Activated naive CD8-positive, alpha-beta T cell treated with anti-CD3 and anti-CD28 coated beads, Interleukin-2, amount 10 ng/mL, durations not matched to agents 7 days and 5 days (primary cell): ENCODE data around the gene SLC2A1. TPM values are rescaled to one million over a fixed set of nuclear protein-coding genes. Genes with fewer than 3 reads are reported as not detected.

Experiments
- ATAC-seq: fragments of 150-1000 bp; cut with Tn5 transposase; one replicate; pipeline ENCODE4 v1.10.0; 2021; ENCODE audit warnings: low read depth, moderate library complexity
- POLR2A ChIA-PET: fragments of 350-600 bp; sonication (Branson Sonifier 250); formaldehyde crosslinking; loops from one replicate; lab custom pipeline; 2021; ENCODE audit warnings: antibody characterized with exemption; lab: Charles Lee
- DNase-seq: peaks from one replicate; pipeline ENCODE4 v3.0.0; 2021
- H3K27ac Mint-ChIP-seq: one replicate; pipeline ENCODE4 v1.8.0; 2022; ENCODE audit warnings: mild to moderate bottlenecking, mixed read lengths
- H3K27me3 Mint-ChIP-seq: one replicate; pipeline ENCODE4 v1.8.0; 2022; ENCODE audit warnings: mild to moderate bottlenecking, moderate library complexity, mixed read lengths
- H3K36me3 Mint-ChIP-seq: one replicate; pipeline ENCODE4 v1.8.0; 2021; ENCODE audit warnings: mild to moderate bottlenecking, mixed read lengths
- H3K4me1 Mint-ChIP-seq: one replicate; pipeline ENCODE4 v1.8.0; 2021; ENCODE audit warnings: mixed read lengths
- H3K4me3 Mint-ChIP-seq: one replicate; pipeline ENCODE4 v1.8.0; 2022; ENCODE audit warnings: mild to moderate bottlenecking, moderate library complexity, mixed read lengths
- H3K9me3 Mint-ChIP-seq: one replicate; pipeline ENCODE4 v1.8.0; 2021; ENCODE audit warnings: mixed read lengths
- total RNA-seq, 2 experiments: library from RNA; stranded (reverse); gene quantifications; one replicate each; pipeline ENCODE4 v1.2.3, GENCODE V29; 2021

Gene SLC2A1
- total RNA-seq, 2 experiments from 2014 or later: 80.8 to 82.3 TPM

GRCh38 chr1:42940851-42941639 is 17.6 kb downstream of the SLC2A1 start:
- Mint-ChIP-seq H3K36me3 (peaks cover 47% of the 10 kb centered on the region), H3K9me3 (no peaks in the 10 kb centered on the region), H3K4me3 (peak overlapping the region; percentile 57), H3K27ac (peak overlapping the region; percentile 80), H3K27me3 (no peaks in the 10 kb centered on the region), H3K4me1 (peaks cover 89% of the 10 kb centered on the region)
- DNase-seq: no peak
- POLR2A ChIA-PET: interaction anchor here (0.9 to 4.5 kb wide), 4 partner anchors 9 to 259 kb away, joined by 3 to 33 read pairs (median 10); partner anchors contain the start of genes C1orf50 and YBX1
- no peak for ATAC-seq

GRCh38 chr1:42938645-42939615 is 19.7 kb downstream of the SLC2A1 start:
- H3K4me3 Mint-ChIP-seq: peak overlapping the region; percentile 19
- DNase-seq (no peak), ATAC-seq (no peak)
- H3K27ac Mint-ChIP-seq: peak overlapping the region; percentile 82
- POLR2A ChIA-PET: interaction anchor here (1.0 to 5.2 kb wide), 3 partner anchors 12 to 21 kb away, joined by 3 to 35 read pairs (median 10); no protein-coding TSS in a partner anchor
- H3K27me3 Mint-ChIP-seq: no peaks in the 10 kb centered on the region
- peaks cover 40% of the 10 kb centered on the region for H3K36me3 Mint-ChIP-seq
- no peaks in the 10 kb centered on the region for H3K9me3 Mint-ChIP-seq
- H3K4me1 Mint-ChIP-seq: peaks cover 87% of the 10 kb centered on the region

- Mint-ChIP-seq H3K9me3 (no peaks in the 10 kb centered on the region), H3K4me3 (peak overlapping the region; percentile 19), H3K27me3 (no peaks in the 10 kb centered on the region), H3K27ac (peak overlapping the region; percentile 82), H3K4me1 (peaks cover 87% of the 10 kb centered on the region), H3K36me3 (peaks cover 39% of the 10 kb centered on the region)
- POLR2A ChIA-PET: interaction anchor here (1.0 to 5.2 kb wide), 3 partner anchors 13 to 22 kb away, joined by 3 to 35 read pairs (median 10); no protein-coding TSS in a partner anchor
- ATAC-seq (peak; percentile 57), DNase-seq (no peak)
Observed at GRCh38 chr1:42937836-42938644, 20.6 kb downstream of the SLC2A1 start.

- DNase-seq (peak; percentile 23), ATAC-seq (no peak)
- POLR2A ChIA-PET: interaction anchor here (1.0 to 5.2 kb wide), 4 partner anchors 13 to 22 kb away, joined by 3 to 35 read pairs (median 8); no protein-coding TSS in a partner anchor
- peak overlapping the region; percentile 80 for H3K27ac Mint-ChIP-seq
- H3K9me3 Mint-ChIP-seq: no peaks in the 10 kb centered on the region
- H3K4me1 Mint-ChIP-seq: peaks cover 87% of the 10 kb centered on the region
- no peaks in the 10 kb centered on the region for H3K27me3 Mint-ChIP-seq
- H3K36me3 Mint-ChIP-seq: peaks cover 35% of the 10 kb centered on the region
- peak overlapping the region; percentile 17 for H3K4me3 Mint-ChIP-seq
Observed at GRCh38 chr1:42937141-42937696, 21.4 kb downstream of the SLC2A1 start.

GRCh38 chr1:42936309-42937078 is 22.2 kb downstream of the SLC2A1 start:
- peaks cover 33% of the 10 kb centered on the region for H3K36me3 Mint-ChIP-seq
- H3K4me1 Mint-ChIP-seq: peaks cover 87% of the 10 kb centered on the region
- no peaks in the 10 kb centered on the region for H3K9me3 Mint-ChIP-seq
- POLR2A ChIA-PET: interaction anchor here (0.9 to 5.2 kb wide), 6 partner anchors 12 to 254 kb away, joined by 3 to 35 read pairs (median 5); partner anchors contain the start of gene YBX1
- H3K27me3 Mint-ChIP-seq: no peaks in the 10 kb centered on the region
- ATAC-seq (no peak), DNase-seq (peak; percentile 30)
- peak overlapping the region; percentile 80 for H3K27ac Mint-ChIP-seq
- peak overlapping the region; percentile 6 for H3K4me3 Mint-ChIP-seq

- ATAC-seq (no peak), DNase-seq (no peak)
- no peak overlapping the region for H3K4me3 Mint-ChIP-seq
- no peaks in the 10 kb centered on the region for H3K9me3 Mint-ChIP-seq
- H3K27me3 Mint-ChIP-seq: no peaks in the 10 kb centered on the region
- POLR2A ChIA-PET: interaction anchor here (0.9 to 5.2 kb wide), 5 partner anchors 11 to 254 kb away, joined by 3 to 35 read pairs (median 7); partner anchors contain the start of gene YBX1
- H3K36me3 Mint-ChIP-seq: peaks cover 33% of the 10 kb centered on the region
- H3K27ac Mint-ChIP-seq: peak overlapping the region; percentile 98
- H3K4me1 Mint-ChIP-seq: peaks cover 88% of the 10 kb centered on the region
Observed at GRCh38 chr1:42935971-42936308, 22.7 kb downstream of the SLC2A1 start.

- no peak overlapping the region for H3K4me3 Mint-ChIP-seq
- peak overlapping the region; percentile 98 for H3K27ac Mint-ChIP-seq
- peak; percentile 24 for DNase-seq
- ATAC-seq: no peak
- POLR2A ChIA-PET: interaction anchor here (0.9 to 5.2 kb wide), 5 partner anchors 11 to 253 kb away, joined by 3 to 35 read pairs (median 7); partner anchors contain the start of gene YBX1
- H3K4me1 Mint-ChIP-seq: peaks cover 87% of the 10 kb centered on the region
- H3K36me3 Mint-ChIP-seq: peaks cover 30% of the 10 kb centered on the region
- no peaks in the 10 kb centered on the region for H3K9me3 Mint-ChIP-seq
- no peaks in the 10 kb centered on the region for H3K27me3 Mint-ChIP-seq
Observed at GRCh38 chr1:42935313-42935895, 23.3 kb downstream of the SLC2A1 start.

GRCh38 chr1:42934541-42935312 is 23.9 kb downstream of the SLC2A1 start:
- H3K4me3 Mint-ChIP-seq: peak overlapping the region; percentile 5
- H3K27ac Mint-ChIP-seq: peak overlapping the region; percentile 98
- peaks cover 86% of the 10 kb centered on the region for H3K4me1 Mint-ChIP-seq
- H3K36me3 Mint-ChIP-seq: peaks cover 32% of the 10 kb centered on the region
- ATAC-seq (no peak), DNase-seq (peak; percentile 28)
- H3K27me3 Mint-ChIP-seq: no peaks in the 10 kb centered on the region
- POLR2A ChIA-PET: interaction anchor here (0.9 to 5.2 kb wide), 4 partner anchors 8 to 26 kb away, joined by 3 to 35 read pairs (median 7); no protein-coding TSS in a partner anchor
- H3K9me3 Mint-ChIP-seq: no peaks in the 10 kb centered on the region

- POLR2A ChIA-PET: interaction anchor here (0.9 to 5.2 kb wide), 4 partner anchors 9 to 27 kb away, joined by 3 to 35 read pairs (median 7); no protein-coding TSS in a partner anchor
Observed at GRCh38 chr1:42933610-42934491, 24.8 kb downstream of the SLC2A1 start.

More at GRCh38 chr1:42933610-42934491, 24.8 kb downstream of the SLC2A1 start:
- Mint-ChIP-seq H3K27ac (peak overlapping the region; percentile 98), H3K9me3 (no peaks in the 10 kb centered on the region), H3K27me3 (no peaks in the 10 kb centered on the region), H3K4me1 (peaks cover 83% of the 10 kb centered on the region), H3K4me3 (peak overlapping the region; percentile 5), H3K36me3 (peaks cover 35% of the 10 kb centered on the region)
- peak; percentile 24 for DNase-seq
- ATAC-seq: no peak
